Fibroblast of lung (primary cell): Measurements from ENCODE around the gene FALEC. TPM values are rescaled to one million over a fixed set of nuclear protein-coding genes. Genes with fewer than 3 reads are reported as not detected.
A peak's percentile ranks its signal among the peaks of the same experiment; 100 is the strongest.

Source experiments
- DNase-seq, 2 donors: peaks; one replicate each; pipeline versions ENCODE4 v3.0.0 to v3.0.0-alpha.2; 2010; ENCODE audit warnings: low read depth in 2 of 2
- H2AFZ ChIP-seq: 2 replicates; pipeline ENCODE4 v1.5.1; 2012; ENCODE audit warnings: low read length, control low read depth, inconsistent platforms
- H3K27ac ChIP-seq: 2 replicates; pipeline ENCODE4 v1.5.1; 2011; ENCODE audit warnings: low read length, control low read depth; ENCODE audit not compliant: insufficient read depth
- H3K27me3 ChIP-seq: 2 replicates; pipeline ENCODE4 v1.5.1; 2011; ENCODE audit warnings: mild to moderate bottlenecking, low read length; ENCODE audit not compliant: control insufficient read depth, insufficient read depth
- H3K36me3 ChIP-seq: 2 replicates; pipeline ENCODE4 v1.5.1; 2011; ENCODE audit warnings: low read length; ENCODE audit not compliant: control insufficient read depth, insufficient read depth
- H3K4me1 ChIP-seq: 2 replicates; pipeline ENCODE4 v1.5.1; 2011; ENCODE audit warnings: low read length; ENCODE audit not compliant: control insufficient read depth, insufficient read depth; ENCODE audit errors: extremely low read depth
- H3K4me2 ChIP-seq: 2 replicates; pipeline ENCODE4 v1.5.1; 2011; ENCODE audit warnings: low read length, control low read depth; ENCODE audit not compliant: insufficient read depth; ENCODE audit errors: extremely low read depth
- H3K4me3 ChIP-seq, 4 experiments: fragments of 200-600 bp in 1 of 4; sonication (generic) in 1 of 4; replicated peaks in 1 of 4; 2 replicates each; pipeline ENCODE4 v1.5.1; 2011 to 2016; ENCODE audit warnings: low read length in 4 of 4, low read depth in 3 of 4, mild to moderate bottlenecking in 3 of 4, control low read depth in 2 of 4, inconsistent platforms in 1 of 4, mixed read lengths in 1 of 4; ENCODE audit not compliant: insufficient read depth in 1 of 4; ENCODE audit errors: control extremely low read depth in 1 of 4
- H3K79me2 ChIP-seq: 2 replicates; pipeline ENCODE4 v1.5.1; 2012; ENCODE audit warnings: mild to moderate bottlenecking, low read length, inconsistent platforms; ENCODE audit not compliant: control insufficient read depth, insufficient read depth
- H3K9ac ChIP-seq: 2 replicates; pipeline ENCODE4 v1.5.1; 2011; ENCODE audit warnings: mild to moderate bottlenecking, low read length, control low read depth; ENCODE audit not compliant: insufficient read depth
- H3K9me3 ChIP-seq: 2 replicates; pipeline ENCODE4 v1.5.1; 2012; ENCODE audit warnings: low read depth, low read length; ENCODE audit not compliant: control insufficient read depth, insufficient read depth
- H4K20me1 ChIP-seq: 2 replicates; pipeline ENCODE4 v1.5.1; 2011; ENCODE audit warnings: low read length; ENCODE audit not compliant: control insufficient read depth, insufficient read depth; ENCODE audit errors: extremely low read depth
- CTCF ChIP-seq, 2 donors: IDR thresholded peaks in 1 of 2; conservative IDR thresholded peaks in 1 of 2; 1 replicate in 1 of 2; 2 replicates in 1 of 2; pipeline ENCODE4 v1.5.1; 2011 to 2012; ENCODE audit warnings: low read length in 2 of 2, control low read depth in 1 of 2, inconsistent platforms in 1 of 2, low read depth in 1 of 2, mild to moderate bottlenecking in 1 of 2
- EZH2 ChIP-seq: IDR thresholded peaks from 2 replicates; pipeline ENCODE4 v1.5.1; 2012; ENCODE audit warnings: low read length, control low read depth, mild to moderate bottlenecking; ENCODE audit errors: missing control alignments
- polyA plus RNA-seq, 2 donors: library from polyadenylated mRNA; depleted of rRNA in 1 of 2; stranded (reverse) in 1 of 2; unstranded in 1 of 2; fragments of >200 nt; gene quantifications; 2 replicates each; pipeline ENCODE4 v1.2.1, GENCODE V29; 2011 to 2012; ENCODE audit warnings: missing spikeins in 1 of 2
- total RNA-seq: library from RNA; depleted of rRNA; stranded (reverse); fragments of >200 nt; gene quantifications from 2 replicates; pipeline ENCODE4 v1.2.1, GENCODE V29; 2014

Gene FALEC
- total and polyA plus RNA-seq, 2 donors (not counting 1 experiment from before 2014, with no cell fraction given): 0.83 TPM; not detected in 1

- no peaks in the 10 kb centered on the region for H3K9me3 ChIP-seq
- no peak overlapping the region for H2AFZ ChIP-seq
- peaks cover 7% of the 10 kb centered on the region for H3K36me3 ChIP-seq
- peak overlapping the region; percentile 33 for H3K4me2 ChIP-seq
- H3K9ac ChIP-seq: no peak overlapping the region
- peaks cover 14% of the 10 kb centered on the region for H3K4me1 ChIP-seq
- peak overlapping the region; percentile 78 for H3K27ac ChIP-seq
- H3K4me3 ChIP-seq: peak overlapping the region in 1 of 4 experiments; percentile 8
- no peak for TF ChIP-seq CTCF (conservative IDR thresholded peaks at IDR 0.05 in 1 of 2, IDR thresholded peaks at IDR 0.05 in 1 of 2; ENCODE audit: low read depth in 1 of 2, low read length in 2 of 2)
- peak; percentile 89 to 98 for DNase-seq
- no peaks in the 10 kb centered on the region for H4K20me1 ChIP-seq
- no peaks in the 10 kb centered on the region for H3K27me3 ChIP-seq
- no peaks in the 10 kb centered on the region for H3K79me2 ChIP-seq
These were observed 36.8 kb downstream of the FALEC start for GRCh38 chr1:150552128-150552910.

GRCh38 chr1:150552911-150553289 is 37.3 kb downstream of the FALEC start:
- Histone ChIP-seq H3K79me2 (no peaks in the 10 kb centered on the region), H3K4me3 (no peak overlapping the region), H3K9me3 (no peaks in the 10 kb centered on the region), H3K9ac (no peak overlapping the region), H3K4me2 (no peak overlapping the region), H3K27me3 (no peaks in the 10 kb centered on the region), H3K4me1 (peaks cover 14% of the 10 kb centered on the region), H3K27ac (peak overlapping the region; percentile 69), H4K20me1 (no peaks in the 10 kb centered on the region), H3K36me3 (peaks cover 9% of the 10 kb centered on the region), H2AFZ (no peak overlapping the region)
- TF ChIP-seq EZH2: no peak
- TF ChIP-seq CTCF (conservative IDR thresholded peaks at IDR 0.05 in 1 of 2, IDR thresholded peaks at IDR 0.05 in 1 of 2; ENCODE audit: low read depth in 1 of 2, low read length in 2 of 2): no peak
- DNase-seq: no peak

- H2AFZ ChIP-seq: no peak overlapping the region
- peaks cover 14% of the 10 kb centered on the region for H3K4me1 ChIP-seq
- DNase-seq: no peak
- H3K27ac ChIP-seq: peak overlapping the region; percentile 69
- H3K36me3 ChIP-seq: peaks cover 9% of the 10 kb centered on the region
- no peaks in the 10 kb centered on the region for H3K9me3 ChIP-seq
- H4K20me1 ChIP-seq: no peaks in the 10 kb centered on the region
- H3K27me3 ChIP-seq: no peaks in the 10 kb centered on the region
- H3K4me2 ChIP-seq: no peak overlapping the region
- H3K4me3 ChIP-seq: no peak overlapping the region
- H3K9ac ChIP-seq: no peak overlapping the region
- H3K79me2 ChIP-seq: no peaks in the 10 kb centered on the region
- no peak for TF ChIP-seq CTCF (conservative IDR thresholded peaks at IDR 0.05 in 1 of 2, IDR thresholded peaks at IDR 0.05 in 1 of 2; ENCODE audit: low read depth in 1 of 2, low read length in 2 of 2)
These were observed 38.0 kb downstream of the FALEC start for GRCh38 chr1:150553392-150554085.
